ENCODE data around the gene SYT7. TPM values are rescaled to one million over a fixed set of nuclear protein-coding genes. Genes with fewer than 3 reads are reported as not detected.

Gene SYT7
- total RNA-seq, 4 donors from 2014 or later, result 5.2 to 12.6 (median 8.8) TPM

- Histone ChIP-seq H3K4me3 (replicated peaks in 1 of 3) (peak overlapping the region in 2 of 3 donors; percentile 28 to 42), H3K27me3 (no peaks in the 10 kb centered on the region), H3K36me3 (no peaks in the 10 kb centered on the region), H3K27ac (peak overlapping the region in 1 of 3 donors; percentile 66), H3K4me1 (peaks cover 22 to 24% of the 10 kb centered on the region in 2 donors), H3K9me3 (no peaks in the 10 kb centered on the region)
- WGBS, 2 donors, result 0 to 2% methylated on average over 11 of the region's 41 CpGs
- peak; percentile 75 to 78 for DNase-seq
- intact Hi-C loops (cut with DNase I), result no loop called here
- no peak for TF ChIP-seq POLR2A (IDR thresholded peaks at IDR 0.05)
- TF ChIP-seq CTCF (IDR thresholded peaks at IDR 0.05), result no peak
Measured at GRCh38 chr11:61587541-61587941, 6.7 kb upstream of the SYT7 start.

- TF ChIP-seq POLR2A (IDR thresholded peaks at IDR 0.05) (no peak), CTCF (IDR thresholded peaks at IDR 0.05) (no peak)
- peaks cover 22 to 27% of the 10 kb centered on the region in 2 donors for H3K4me1 ChIP-seq
- peak overlapping the region in 1 of 3 donors; percentile 42 for H3K4me3 ChIP-seq (replicated peaks in 1 of 3)
- DNase-seq, result no peak
- 45 to 46% methylated on average over 8 to 13 of the region's 13 CpGs for WGBS, 2 donors
- no peaks in the 10 kb centered on the region for H3K27me3 ChIP-seq
- H3K9me3 ChIP-seq, result no peaks in the 10 kb centered on the region
- H3K27ac ChIP-seq, result peak overlapping the region in 2 of 3 donors; percentile 43 to 66
- no peaks in the 10 kb centered on the region for H3K36me3 ChIP-seq
- intact Hi-C loops (cut with DNase I), result no loop called here
Measured at GRCh38 chr11:61586792-61587430, 6.0 kb upstream of the SYT7 start.

GRCh38 chr11:61585115-61585514, 4.2 kb upstream of the SYT7 start:
- no peaks in the 10 kb centered on the region for H3K36me3 ChIP-seq
- peaks cover 22 to 36% of the 10 kb centered on the region in 2 donors for H3K4me1 ChIP-seq
- H3K4me3 ChIP-seq (replicated peaks in 1 of 3), result no peak overlapping the region
- H3K9me3 ChIP-seq, result no peaks in the 10 kb centered on the region
- WGBS, 2 donors, result 63 to 78% methylated on average over 3 of the region's 3 CpGs
- DNase-seq, result no peak
- no peaks in the 10 kb centered on the region for H3K27me3 ChIP-seq
- intact Hi-C loops (cut with DNase I), result no loop called here
- no peak for TF ChIP-seq CTCF (IDR thresholded peaks at IDR 0.05)
- TF ChIP-seq POLR2A (IDR thresholded peaks at IDR 0.05), result no peak
- no peak overlapping the region for H3K27ac ChIP-seq

GRCh38 chr11:61581931-61582330, 1.1 kb upstream of the SYT7 start:
- no peaks in the 10 kb centered on the region for H3K9me3 ChIP-seq
- no peaks in the 10 kb centered on the region for H3K36me3 ChIP-seq
- intact Hi-C loops (cut with DNase I), result loop anchor here (2.0 to 5.0 kb wide), 2 partner anchors 45 to 55 kb away; no protein-coding TSS in a partner anchor
- H3K4me3 ChIP-seq (replicated peaks in 1 of 3), result no peak overlapping the region
- TF ChIP-seq CTCF (IDR thresholded peaks at IDR 0.05) (no peak), POLR2A (IDR thresholded peaks at IDR 0.05) (no peak)
- no peak overlapping the region for H3K27ac ChIP-seq
- DNase-seq, result no peak
- 50 to 63% methylated on average over 2 of the region's 2 CpGs for WGBS, 2 donors
- H3K27me3 ChIP-seq, result no peaks in the 10 kb centered on the region
- peaks cover 2 to 29% of the 10 kb centered on the region in 2 donors for H3K4me1 ChIP-seq

GRCh38 chr11:61580271-61580888, 496 bp downstream of the SYT7 start:
- H3K4me1 ChIP-seq, result peaks cover 0 to 24% of the 10 kb centered on the region in 2 donors
- TF ChIP-seq CTCF (IDR thresholded peaks at IDR 0.05) (peak in 1 of 6 experiments; percentile 4), POLR2A (IDR thresholded peaks at IDR 0.05) (no peak)
- no peaks in the 10 kb centered on the region for H3K36me3 ChIP-seq
- intact Hi-C loops (cut with DNase I), result loop anchor here (2.0 to 5.0 kb wide), 2 partner anchors 47 to 56 kb away; no protein-coding TSS in a partner anchor
- 3 to 4% methylated on average over 9 to 10 of the region's 60 CpGs for WGBS, 2 donors
- peak; percentile 22 to 28 for DNase-seq
- no peaks in the 10 kb centered on the region for H3K9me3 ChIP-seq
- no peak overlapping the region for H3K27ac ChIP-seq
- H3K27me3 ChIP-seq, result no peaks in the 10 kb centered on the region
- H3K4me3 ChIP-seq (replicated peaks in 1 of 3), result peak overlapping the region in 1 of 3 donors; percentile 55

All from thyroid gland (tissue), 4 donors.